GM18517 (cell line): ENCODE measurements around the gene DTD1.
"Not testable (repeated sequence)": the region's sequence is repeated elsewhere in the genome, so short reads cannot be mapped to it uniquely, and the experiment has no call there.

Experiments
- ATAC-seq: cut with Tn5 transposase; IDR thresholded peaks from one replicate; pipeline ENCODE4 v1.9.1; 2021; ENCODE audit warnings: mild to moderate bottlenecking, moderate library complexity; ENCODE audit not compliant: unreplicated experiment

The DTD1 gene

GRCh38 chr20:18783385-18783959 lies 195.6 kb downstream of the DTD1 start:
- no peak for ATAC-seq

GRCh38 chr20:18787046-18787445 lies 199.2 kb downstream of the DTD1 start:
- ATAC-seq: not testable (repeated sequence)

GRCh38 chr20:18788021-18788420 lies 200.2 kb downstream of the DTD1 start:
- no peak for ATAC-seq

GRCh38 chr20:18790787-18791186 lies 202.9 kb downstream of the DTD1 start:
- no peak for ATAC-seq

- ATAC-seq: peak; percentile 98
These were observed 206.0 kb downstream of the DTD1 start for GRCh38 chr20:18793625-18794427.

GRCh38 chr20:18794428-18794787 lies 206.6 kb downstream of the DTD1 start:
- no peak for ATAC-seq

- no peak for ATAC-seq
These were observed 207.5 kb downstream of the DTD1 start for GRCh38 chr20:18795366-18795765.

- no peak for ATAC-seq
These were observed 208.5 kb downstream of the DTD1 start for GRCh38 chr20:18796282-18796833.

DNA sequence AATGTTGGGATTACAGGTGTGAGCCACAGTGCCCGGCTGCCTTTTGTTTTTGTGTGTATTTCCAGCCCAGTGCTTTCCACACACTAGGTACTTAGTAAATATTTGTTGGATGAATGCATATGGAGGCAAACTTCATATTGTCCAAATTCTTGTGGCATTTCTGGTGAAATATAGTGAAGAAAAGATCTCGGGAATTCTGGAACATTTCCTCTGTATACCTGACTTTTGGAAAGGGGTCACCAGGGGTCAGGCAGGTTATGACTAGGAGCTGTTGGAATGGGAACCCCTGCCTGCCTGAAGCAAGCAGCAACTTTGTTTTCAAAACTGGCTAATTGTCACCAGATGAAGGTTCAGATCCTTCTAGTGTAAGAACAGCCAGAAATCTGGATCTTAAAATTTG lies 213.7 kb downstream of the DTD1 start:
- ATAC-seq: no peak

DNA sequence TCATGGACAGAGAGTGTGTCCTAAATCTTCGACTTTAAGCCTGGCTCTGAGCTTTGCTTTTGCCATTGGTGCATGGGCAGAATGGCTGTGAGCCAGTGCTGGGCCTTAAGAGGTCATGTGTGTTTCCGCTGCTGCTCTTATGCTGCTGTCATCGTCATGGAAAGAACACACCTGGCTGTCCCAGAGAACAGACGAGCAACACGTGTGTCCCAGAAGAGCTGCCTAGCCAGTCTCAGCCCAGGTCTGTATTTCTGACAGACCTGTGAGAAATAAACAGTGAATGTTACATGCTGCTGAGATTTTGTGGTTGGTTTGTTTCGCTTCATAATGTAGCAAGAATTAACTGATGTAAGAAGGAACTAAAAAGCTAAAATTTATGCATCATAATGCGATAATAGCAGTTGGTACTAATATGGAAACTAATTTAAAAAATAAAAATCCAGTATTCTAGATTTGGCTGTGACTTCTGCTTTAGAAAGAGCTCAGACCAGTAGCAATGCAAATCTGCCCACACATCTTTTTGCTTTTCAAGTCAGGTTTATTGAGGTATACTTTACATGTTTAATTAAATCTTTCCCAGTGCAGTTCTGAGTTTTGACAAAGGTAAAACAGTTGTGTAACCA lies 214.3 kb downstream of the DTD1 start:
- ATAC-seq: no peak

GRCh38 chr20:18805881-18806280 lies 218.0 kb downstream of the DTD1 start:
- no peak for ATAC-seq

GRCh38 chr20:18808712-18809111 lies 220.9 kb downstream of the DTD1 start:
- ATAC-seq: no peak

- no peak for ATAC-seq
These were observed 223.3 kb downstream of the DTD1 start for GRCh38 chr20:18811186-18811585.

GRCh38 chr20:18811904-18812303 lies 224.1 kb downstream of the DTD1 start:
- ATAC-seq: no peak

DNA sequence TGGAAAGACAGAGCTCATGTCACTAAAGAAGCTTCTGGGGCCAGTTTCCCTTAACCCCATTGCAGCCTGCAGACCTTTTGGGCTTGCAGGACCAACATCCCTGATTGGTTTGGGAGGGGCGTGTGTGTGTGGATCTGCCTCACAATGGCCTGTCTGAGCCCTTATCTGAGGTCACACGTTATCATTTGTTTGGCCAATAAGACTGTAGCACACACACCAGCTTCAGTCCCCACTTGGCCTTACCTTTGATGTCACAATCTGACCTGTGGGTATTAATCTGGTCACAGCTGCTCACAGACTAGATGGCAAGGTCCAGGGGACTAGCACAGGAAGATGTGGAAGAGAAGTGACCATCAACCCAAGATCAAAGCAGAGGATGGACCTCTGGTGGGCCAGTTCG lies 225.6 kb downstream of the DTD1 start, which contains the start of gene SCP2D1:
TSS of gene SCP2D1 (plus strand) at position 301 of the 400 bp plus-strand sequence. CDS start at position 334, 33 bp downstream.
- ATAC-seq: no peak

GRCh38 chr20:18815194-18815942 lies 227.5 kb downstream of the DTD1 start:
- ATAC-seq: no peak
